SK-N-SH (cell line): ENCODE measurements around the gene SFT2D1.

ENCODE experiments used
- CHD2 ChIP-seq: fragments of 150-350 bp; IDR thresholded peaks from 2 replicates; pipeline ENCODE4 v1.6.1; 2018; ENCODE audit warnings: low read length; ENCODE audit not compliant: partially characterized antibody
- CTCF ChIP-seq: fragments of 200-600 bp; sonication (generic); IDR thresholded peaks from 2 replicates; pipeline ENCODE4 v1.6.1; 2017; ENCODE audit warnings: antibody characterized with exemption, mild to moderate bottlenecking, moderate library complexity
- EP300 ChIP-seq, 2 experiments: IDR thresholded peaks; 2 replicates each; pipeline versions ENCODE4 v1.4.0 to v1.6.1; 2012; ENCODE audit warnings: borderline replicate concordance in 1 of 2, low read depth in 1 of 2, low read length in 1 of 2
- EZH2phosphoT487 ChIP-seq: fragments of 200-600 bp; sonication (generic); IDR thresholded peaks from 2 replicates; pipeline ENCODE4 v1.6.1; 2017; ENCODE audit warnings: low read depth, mixed run types, mild to moderate bottlenecking, antibody characterized with exemption, moderate library complexity, borderline replicate concordance
- FOXM1 ChIP-seq: IDR thresholded peaks from 2 replicates; pipeline ENCODE4 v1.4.0; 2012; ENCODE audit warnings: low read depth, mild to moderate bottlenecking
- POLR2AphosphoS5 ChIP-seq: IDR thresholded peaks from 2 replicates; pipeline ENCODE4 v1.6.1; 2012; ENCODE audit warnings: low read depth, low read length
- RCOR1 ChIP-seq: fragments of 150-350 bp; IDR thresholded peaks from 2 replicates; pipeline ENCODE4 v1.6.1; 2017; ENCODE audit warnings: antibody characterized with exemption, low read length
- TAF1 ChIP-seq: IDR thresholded peaks from 2 replicates; pipeline ENCODE4 v1.6.1; 2012; ENCODE audit warnings: low read depth, mild to moderate bottlenecking, low read length, moderate library complexity, borderline replicate concordance
- ZBTB33 ChIP-seq: IDR thresholded peaks from 2 replicates; pipeline ENCODE4 v1.4.0; 2012; ENCODE audit warnings: low read depth, borderline replicate concordance

- TF ChIP-seq CHD2 (no peak), CTCF (no peak), TAF1 (no peak), RCOR1 (no peak), ZBTB33 (no peak), EP300 (IDR thresholded peaks at IDR 0.05; ENCODE audit: borderline replicate concordance in 1 of 2, low read depth in 1 of 2, low read length in 1 of 2) (no peak), EZH2phosphoT487 (no peak), POLR2AphosphoS5 (no peak), FOXM1 (no peak)
These were observed 7.5 kb downstream of the SFT2D1 start for GRCh38 chr6:166334878-166335277.
